Measurements from ENCODE around the gene PEAK1. TPM values are rescaled to one million over a fixed set of nuclear protein-coding genes. Genes with fewer than 3 reads are reported as not detected.
"Not testable (repeated sequence)": the region's sequence is repeated elsewhere in the genome, so short reads cannot be mapped to it uniquely, and the experiment has no call there.

Gene PEAK1
- total RNA-seq, 1 donor: 133 TPM

- H4K20me1 ChIP-seq (ENCODE audit: insufficient read depth, low read length): peaks cover 84% of the 10 kb centered on the region
- H3K9me3 ChIP-seq (ENCODE audit: low read depth, low read length): no peaks in the 10 kb centered on the region
- H3K27me3 ChIP-seq (ENCODE audit: insufficient read depth, low read length): no peaks in the 10 kb centered on the region
- H3K4me2 ChIP-seq (ENCODE audit: insufficient read depth, low read length): no peak overlapping the region
- H3K4me1 ChIP-seq (ENCODE audit: insufficient read depth, low read length): peaks cover 18% of the 10 kb centered on the region
- DNase-seq (ENCODE audit: insufficient read length, low spot score, missing footprints): no peak
- H3K79me2 ChIP-seq (ENCODE audit: insufficient read depth, low read length): peaks cover 99% of the 10 kb centered on the region
- no peak overlapping the region for H3K4me3 ChIP-seq (ENCODE audit: insufficient read depth, low read length)
- no peak for TF ChIP-seq CTCF (IDR thresholded peaks at IDR 0.05; ENCODE audit: extremely low read depth, low read depth, low read length)
- H3K27ac ChIP-seq (ENCODE audit: low read depth, low read length): no peak overlapping the region
- H3K36me3 ChIP-seq (ENCODE audit: insufficient read depth, low read length): no peaks in the 10 kb centered on the region
- no peak overlapping the region for H2AFZ ChIP-seq (ENCODE audit: low read length)
Observed at GRCh38 chr15:77410701-77411618, 8.9 kb downstream of the PEAK1 start.

- not testable (repeated sequence) for H2AFZ ChIP-seq (ENCODE audit: low read length); H3K27ac ChIP-seq (ENCODE audit: low read depth, low read length); DNase-seq (ENCODE audit: insufficient read length, low spot score, missing footprints); H3K27me3 ChIP-seq (ENCODE audit: insufficient read depth, low read length); H3K36me3 ChIP-seq (ENCODE audit: insufficient read depth, low read length); H3K4me3 ChIP-seq (ENCODE audit: insufficient read depth, low read length); H3K4me2 ChIP-seq (ENCODE audit: insufficient read depth, low read length); H3K9me3 ChIP-seq (ENCODE audit: low read depth, low read length); H3K4me1 ChIP-seq (ENCODE audit: insufficient read depth, low read length)
- Histone ChIP-seq H3K79me2 (ENCODE audit: insufficient read depth, low read length) (peaks cover 99% of the 10 kb centered on the region), H4K20me1 (ENCODE audit: insufficient read depth, low read length) (peaks cover 81% of the 10 kb centered on the region)
Observed at GRCh38 chr15:77410157-77410500, 9.8 kb downstream of the PEAK1 start.

- Histone ChIP-seq H3K79me2 (ENCODE audit: insufficient read depth, low read length) (peaks cover 99% of the 10 kb centered on the region), H4K20me1 (ENCODE audit: insufficient read depth, low read length) (peaks cover 75% of the 10 kb centered on the region), H3K9me3 (ENCODE audit: low read depth, low read length) (no peaks in the 10 kb centered on the region), H3K4me3 (ENCODE audit: insufficient read depth, low read length) (no peak overlapping the region), H3K4me2 (ENCODE audit: insufficient read depth, low read length) (no peak overlapping the region), H3K27ac (ENCODE audit: low read depth, low read length) (no peak overlapping the region), H3K27me3 (ENCODE audit: insufficient read depth, low read length) (no peaks in the 10 kb centered on the region), H3K4me1 (ENCODE audit: insufficient read depth, low read length) (peaks cover 10% of the 10 kb centered on the region), H2AFZ (ENCODE audit: low read length) (no peak overlapping the region), H3K36me3 (ENCODE audit: insufficient read depth, low read length) (no peaks in the 10 kb centered on the region)
- no peak for DNase-seq (ENCODE audit: insufficient read length, low spot score, missing footprints)
- TF ChIP-seq CTCF (IDR thresholded peaks at IDR 0.05; ENCODE audit: extremely low read depth, low read depth, low read length): no peak
Observed at GRCh38 chr15:77409259-77410156, 10.4 kb downstream of the PEAK1 start.

- DNase-seq (ENCODE audit: insufficient read length, low spot score, missing footprints): no peak
- Histone ChIP-seq H4K20me1 (ENCODE audit: insufficient read depth, low read length) (peaks cover 75% of the 10 kb centered on the region), H3K27ac (ENCODE audit: low read depth, low read length) (no peak overlapping the region), H3K36me3 (ENCODE audit: insufficient read depth, low read length) (no peaks in the 10 kb centered on the region), H2AFZ (ENCODE audit: low read length) (no peak overlapping the region), H3K4me3 (ENCODE audit: insufficient read depth, low read length) (no peak overlapping the region), H3K4me1 (ENCODE audit: insufficient read depth, low read length) (peaks cover 32% of the 10 kb centered on the region), H3K4me2 (ENCODE audit: insufficient read depth, low read length) (no peak overlapping the region), H3K27me3 (ENCODE audit: insufficient read depth, low read length) (no peaks in the 10 kb centered on the region), H3K9me3 (ENCODE audit: low read depth, low read length) (no peaks in the 10 kb centered on the region), H3K79me2 (ENCODE audit: insufficient read depth, low read length) (peaks cover 97% of the 10 kb centered on the region)
- TF ChIP-seq CTCF (IDR thresholded peaks at IDR 0.05; ENCODE audit: extremely low read depth, low read depth, low read length): no peak
Observed at GRCh38 chr15:77406846-77407245, 13.1 kb downstream of the PEAK1 start.

- Histone ChIP-seq H3K79me2 (ENCODE audit: insufficient read depth, low read length) (peaks cover 97% of the 10 kb centered on the region), H4K20me1 (ENCODE audit: insufficient read depth, low read length) (peaks cover 70% of the 10 kb centered on the region), H3K4me1 (ENCODE audit: insufficient read depth, low read length) (peaks cover 32% of the 10 kb centered on the region)
- not testable (repeated sequence) for H3K9me3 ChIP-seq (ENCODE audit: low read depth, low read length); H2AFZ ChIP-seq (ENCODE audit: low read length); DNase-seq (ENCODE audit: insufficient read length, low spot score, missing footprints); H3K4me2 ChIP-seq (ENCODE audit: insufficient read depth, low read length); H3K4me3 ChIP-seq (ENCODE audit: insufficient read depth, low read length); H3K27ac ChIP-seq (ENCODE audit: low read depth, low read length); H3K27me3 ChIP-seq (ENCODE audit: insufficient read depth, low read length); H3K36me3 ChIP-seq (ENCODE audit: insufficient read depth, low read length)
Observed at GRCh38 chr15:77406173-77406759, 13.6 kb downstream of the PEAK1 start.

Data from osteoblast (primary cell).